ENCODE measurements around the gene PPP1R15A. TPM values are rescaled to one million over a fixed set of nuclear protein-coding genes. Genes with fewer than 3 reads are reported as not detected.
"Not testable (repeated sequence)": the region's sequence is repeated elsewhere in the genome, so short reads cannot be mapped to it uniquely, and the experiment has no call there.

The PPP1R15A gene
- polyA plus RNA-seq, 3 donors from 2014 or later = 41.7 to 149 (median 48.8) TPM

DNA sequence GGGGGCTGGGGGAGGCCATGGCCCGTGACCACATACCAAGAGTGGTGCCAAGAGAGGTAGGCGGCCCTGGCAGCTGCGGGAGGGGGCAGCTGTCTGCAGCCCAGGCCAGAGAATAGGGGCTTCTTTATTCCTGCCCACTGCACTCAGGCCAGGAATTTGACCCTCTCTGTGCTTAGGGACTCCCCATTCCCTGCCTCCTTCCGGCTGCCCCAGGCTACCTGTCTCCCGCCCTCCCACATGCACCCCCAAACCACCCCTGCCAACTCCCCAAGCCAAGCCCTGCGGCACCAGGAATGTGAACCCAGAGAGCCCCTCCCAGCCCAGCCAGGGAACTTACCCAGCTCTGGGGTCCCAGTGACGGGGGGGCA lies 4.5 kb upstream of the PPP1R15A start:
- Mint-ChIP-seq H3K27me3 (ENCODE audit: low read depth in 3 of 3) (peaks cover 9 to 17% (median 15%) of the 10 kb centered on the region in 3 donors), H3K27ac (peak overlapping the region in 1 of 6 donors; percentile 69), H3K36me3 (peaks cover 0 to 4% (median 0%) of the 10 kb centered on the region in 3 donors), H3K4me3 (no peak overlapping the region), H3K9me3 (no peaks in the 10 kb centered on the region), H3K4me1 (peaks cover 5 to 10% of the 10 kb centered on the region in 2 donors)
- no peak for DNase-seq

DNA sequence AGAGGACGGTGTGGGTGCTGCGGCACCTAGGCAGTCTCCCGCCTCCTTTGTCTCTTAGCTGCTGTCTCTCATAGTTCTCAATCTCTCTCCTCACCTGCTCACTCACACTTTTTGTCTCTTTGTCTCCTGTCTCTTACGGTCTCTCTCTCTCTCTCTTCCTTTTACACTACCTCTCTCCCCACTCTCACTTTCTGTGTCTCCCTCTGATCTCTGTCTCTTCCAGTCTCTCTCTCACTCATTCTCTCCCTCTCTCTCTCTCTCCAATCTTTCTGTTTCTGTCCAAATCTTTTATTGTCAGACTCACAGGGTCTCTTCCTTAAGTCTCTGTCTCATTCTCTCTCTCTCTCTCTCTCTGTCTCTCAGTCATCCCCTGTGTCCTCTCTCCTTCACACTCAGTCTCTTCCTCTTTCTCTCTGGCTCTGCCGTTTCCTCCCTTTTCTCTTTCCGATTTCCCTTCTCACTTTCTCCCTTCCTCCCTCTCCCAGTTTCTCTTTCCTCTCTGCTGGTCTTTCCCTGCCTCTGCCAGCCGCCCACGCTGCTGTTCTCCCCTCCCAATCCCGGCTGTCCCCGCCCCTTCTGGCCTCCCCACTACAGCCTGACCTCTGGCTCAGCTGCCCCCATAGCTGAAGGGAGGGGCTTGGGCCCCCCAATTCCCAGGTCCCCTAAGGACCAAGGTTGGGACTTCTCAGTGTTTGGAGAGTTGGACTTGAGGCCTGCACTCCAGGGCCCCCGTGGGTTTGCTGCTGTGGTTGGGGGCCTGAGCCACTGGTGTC lies 3.9 kb upstream of the PPP1R15A start, which contains the start of gene PLEKHA4:
PLEKHA4 (minus strand) TSS at position 504 of the 773 bp plus-strand sequence. CDS start 997 bp downstream, outside the sequence.
- Mint-ChIP-seq H3K9me3 (no peaks in the 10 kb centered on the region), H3K36me3 (peaks cover 4% of the 10 kb centered on the region in 3 donors), H3K4me3 (no peak within 1 kb of the TSS), H3K27ac (peak within 1 kb of the TSS in 4 of 6 donors; percentile 7 to 69 (median 39)), H3K27me3 (ENCODE audit: low read depth in 3 of 3) (peaks cover 15 to 23% (median 17%) of the 10 kb centered on the region in 3 donors), H3K4me1 (peaks cover 11 to 15% of the 10 kb centered on the region in 2 donors)
- DNase-seq = no peak

GRCh38 chr19:48870048-48870447 lies 2.2 kb upstream of the PPP1R15A start:
- Mint-ChIP-seq H3K27ac (peak overlapping the region in 3 of 6 donors; percentile 26 to 46 (median 44)), H3K9me3 (peaks cover 0 to 2% (median 0%) of the 10 kb centered on the region in 6 donors), H3K4me3 (peak overlapping the region in 1 of 5 donors; percentile 12), H3K4me1 (peaks cover 27 to 32% of the 10 kb centered on the region in 2 donors), H3K36me3 (peaks cover 10 to 14% (median 11%) of the 10 kb centered on the region in 3 donors), H3K27me3 (ENCODE audit: low read depth in 3 of 3) (peaks cover 24 to 40% (median 31%) of the 10 kb centered on the region in 3 donors)
- no peak for DNase-seq

- H3K4me1 Mint-ChIP-seq = peaks cover 40 to 44% of the 10 kb centered on the region in 2 donors
- H3K27me3 Mint-ChIP-seq (ENCODE audit: low read depth in 3 of 3) = peaks cover 28 to 51% (median 37%) of the 10 kb centered on the region in 3 donors
- H3K9me3 Mint-ChIP-seq = not testable (repeated sequence)
Observed at GRCh38 chr19:48871471-48872181, 595 bp upstream of the PPP1R15A start.

DNA sequence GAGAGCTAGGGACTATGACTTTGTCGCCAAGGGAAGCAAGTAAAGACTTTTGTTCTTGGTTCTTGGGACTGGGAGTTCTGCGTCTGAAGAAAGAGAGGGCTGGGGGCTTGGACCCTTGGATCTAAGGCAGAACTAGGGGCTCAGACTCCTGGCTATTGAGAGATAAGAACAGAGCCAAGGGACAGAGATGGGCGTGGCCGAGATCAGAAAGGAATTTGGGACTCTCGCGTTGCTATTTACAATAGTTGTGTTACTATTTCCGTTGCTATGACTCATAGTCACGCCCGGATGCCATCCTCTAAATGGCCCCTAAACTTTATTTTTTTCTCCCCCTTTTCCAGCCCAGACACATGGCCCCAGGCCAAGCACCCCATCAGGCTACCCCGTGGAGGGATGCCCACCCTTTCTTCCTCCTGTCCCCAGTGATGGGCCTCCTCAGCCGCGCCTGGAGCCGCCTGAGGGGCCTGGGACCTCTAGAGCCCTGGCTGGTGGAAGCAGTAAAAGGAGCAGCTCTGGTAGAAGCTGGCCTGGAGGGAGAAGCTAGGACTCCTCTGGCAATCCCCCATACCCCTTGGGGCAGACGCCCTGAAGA lies 759 bp downstream of the PPP1R15A start:
- peaks cover 0 to 2% (median 0%) of the 10 kb centered on the region in 6 donors for H3K9me3 Mint-ChIP-seq
- H3K27me3 Mint-ChIP-seq (ENCODE audit: low read depth in 3 of 3) = peaks cover 24 to 57% (median 46%) of the 10 kb centered on the region in 3 donors
- peaks cover 18 to 23% (median 21%) of the 10 kb centered on the region in 3 donors for H3K36me3 Mint-ChIP-seq
- peak overlapping the region; percentile 99 to 100 (median 99) for H3K27ac Mint-ChIP-seq
- peak; percentile 79 to 86 (median 86) for DNase-seq
- peaks cover 40 to 44% of the 10 kb centered on the region in 2 donors for H3K4me1 Mint-ChIP-seq
- H3K4me3 Mint-ChIP-seq = peak overlapping the region; percentile 99 to 100 (median 99)

More at GRCh38 chr19:48871471-48872181, 595 bp upstream of the PPP1R15A start:
- H3K36me3 Mint-ChIP-seq = peaks cover 18 to 19% (median 18%) of the 10 kb centered on the region in 3 donors
- not testable (repeated sequence) for DNase-seq
- H3K27ac Mint-ChIP-seq = peak overlapping the region; percentile 99 to 100 (median 99)
- H3K4me3 Mint-ChIP-seq = peak overlapping the region; percentile 99 to 100 (median 99)

- peak overlapping the region; percentile 99 to 100 (median 99) for H3K4me3 Mint-ChIP-seq
- peaks cover 21 to 64% (median 49%) of the 10 kb centered on the region in 3 donors for H3K27me3 Mint-ChIP-seq (ENCODE audit: low read depth in 3 of 3)
- peaks cover 18 to 25% (median 18%) of the 10 kb centered on the region in 3 donors for H3K36me3 Mint-ChIP-seq
- DNase-seq = peak in 2 of 3 donors; percentile 28 to 29
- H3K27ac Mint-ChIP-seq = peak overlapping the region; percentile 99 to 100 (median 99)
- H3K4me1 Mint-ChIP-seq = peaks cover 40 to 44% of the 10 kb centered on the region in 2 donors
- H3K9me3 Mint-ChIP-seq = peaks cover 0 to 2% (median 0%) of the 10 kb centered on the region in 6 donors
Observed at GRCh38 chr19:48873476-48874302, 1.5 kb downstream of the PPP1R15A start.

DNA sequence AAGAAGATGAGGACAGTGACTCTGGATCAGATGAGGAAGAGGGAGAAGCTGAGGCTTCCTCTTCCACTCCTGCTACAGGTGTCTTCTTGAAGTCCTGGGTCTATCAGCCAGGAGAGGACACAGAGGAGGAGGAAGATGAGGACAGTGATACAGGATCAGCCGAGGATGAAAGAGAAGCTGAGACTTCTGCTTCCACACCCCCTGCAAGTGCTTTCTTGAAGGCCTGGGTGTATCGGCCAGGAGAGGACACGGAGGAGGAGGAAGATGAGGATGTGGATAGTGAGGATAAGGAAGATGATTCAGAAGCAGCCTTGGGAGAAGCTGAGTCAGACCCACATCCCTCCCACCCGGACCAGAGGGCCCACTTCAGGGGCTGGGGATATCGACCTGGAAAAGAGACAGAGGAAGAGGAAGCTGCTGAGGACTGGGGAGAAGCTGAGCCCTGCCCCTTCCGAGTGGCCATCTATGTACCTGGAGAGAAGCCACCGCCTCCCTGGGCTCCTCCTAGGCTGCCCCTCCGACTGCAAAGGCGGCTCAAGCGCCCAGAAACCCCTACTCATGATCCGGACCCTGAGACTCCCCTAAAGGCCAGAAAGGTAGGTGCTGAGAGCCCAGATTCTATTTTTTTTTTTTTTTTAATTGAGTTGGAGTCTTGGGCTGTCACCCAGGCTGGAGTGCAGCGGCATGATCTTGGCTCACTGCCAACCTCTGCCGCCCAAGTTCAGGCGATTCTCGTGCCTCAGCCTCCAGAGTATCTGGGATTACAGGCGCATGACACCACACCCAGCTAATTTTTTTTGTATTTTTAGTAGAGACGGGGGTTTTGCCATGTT lies 2.3 kb downstream of the PPP1R15A start:
- Mint-ChIP-seq H3K9me3 (peaks cover 0 to 2% (median 0%) of the 10 kb centered on the region in 6 donors), H3K4me3 (peak overlapping the region; percentile 99 to 100 (median 99)), H3K27me3 (ENCODE audit: low read depth in 3 of 3) (peaks cover 21 to 65% (median 54%) of the 10 kb centered on the region in 3 donors), H3K4me1 (peaks cover 40 to 44% of the 10 kb centered on the region in 2 donors), H3K27ac (peak overlapping the region; percentile 99 to 100 (median 99)), H3K36me3 (peaks cover 18 to 25% (median 18%) of the 10 kb centered on the region in 3 donors)
- peak in 2 of 3 donors; percentile 33 to 34 for DNase-seq

DNA sequence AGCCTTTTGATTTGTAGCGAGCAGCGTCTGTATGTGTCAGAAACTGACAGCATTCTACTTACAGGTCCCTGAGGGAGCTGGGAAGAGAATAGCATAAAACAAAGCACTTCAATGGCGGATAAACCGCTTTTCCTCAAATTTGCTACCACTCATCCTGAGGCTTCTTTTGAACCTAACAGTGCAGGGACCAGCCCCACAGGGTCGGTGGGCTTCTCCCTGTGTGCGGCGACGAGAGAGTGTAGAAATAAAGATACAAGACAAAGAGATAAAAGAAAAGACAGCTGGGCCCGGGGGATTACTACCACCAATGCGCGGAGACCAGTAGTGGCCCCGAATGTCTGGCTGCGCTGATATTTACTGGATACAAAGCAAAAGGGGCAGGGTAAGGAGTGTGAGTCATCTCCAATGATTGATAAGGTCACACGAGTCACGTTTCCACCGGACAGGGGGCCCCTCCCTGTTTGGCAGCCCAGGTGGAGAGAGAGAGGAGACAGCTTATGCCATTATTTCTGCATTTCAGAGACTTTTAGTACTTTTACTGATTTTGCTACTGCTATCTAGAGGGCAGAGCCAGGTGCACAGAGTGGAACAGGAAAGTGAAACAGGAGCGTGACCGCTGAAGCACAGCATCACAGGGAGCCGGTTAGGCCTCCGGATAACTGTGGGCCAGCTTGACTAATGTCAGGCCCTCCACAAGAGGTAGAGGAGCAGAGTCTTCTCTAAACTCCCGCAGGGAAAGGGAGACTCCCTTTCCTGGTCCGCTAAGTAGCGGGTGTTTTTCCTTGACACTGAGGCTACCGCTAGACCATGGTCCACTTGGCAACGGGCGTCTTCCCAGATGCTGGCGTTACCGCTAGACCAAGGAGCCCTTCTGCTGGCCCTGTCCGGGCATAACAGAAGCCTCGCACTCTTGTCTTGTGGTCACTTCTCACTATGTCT lies 4.1 kb downstream of the PPP1R15A start:
- peaks cover 18 to 25% (median 18%) of the 10 kb centered on the region in 3 donors for H3K36me3 Mint-ChIP-seq

GRCh38 chr19:48877855-48878195 lies 5.6 kb downstream of the PPP1R15A start:
- Mint-ChIP-seq H3K27ac (peak overlapping the region in 3 of 6 donors; percentile 34 to 72 (median 64)), H3K4me1 (peaks cover 34% of the 10 kb centered on the region in 2 donors), H3K9me3 (peaks cover 0 to 2% (median 0%) of the 10 kb centered on the region in 6 donors), H3K36me3 (peaks cover 18 to 25% (median 18%) of the 10 kb centered on the region in 3 donors), H3K27me3 (ENCODE audit: low read depth in 3 of 3) (peaks cover 19 to 58% (median 45%) of the 10 kb centered on the region in 3 donors), H3K4me3 (no peak overlapping the region)
- peak in 2 of 3 donors; percentile 14 to 23 for DNase-seq

More for the DNA sequence above, 4.1 kb downstream of the PPP1R15A start:
- peak overlapping the region in 5 of 6 donors; percentile 72 to 99 (median 99) for H3K27ac Mint-ChIP-seq
- peak overlapping the region in 4 of 5 donors; percentile 11 to 53 (median 38) for H3K4me3 Mint-ChIP-seq
- peaks cover 40 to 44% of the 10 kb centered on the region in 2 donors for H3K4me1 Mint-ChIP-seq
- peaks cover 24 to 65% (median 52%) of the 10 kb centered on the region in 3 donors for H3K27me3 Mint-ChIP-seq (ENCODE audit: low read depth in 3 of 3)
- DNase-seq = peak; percentile 32 to 37 (median 35)
- H3K9me3 Mint-ChIP-seq = not testable (repeated sequence)

- Mint-ChIP-seq H3K36me3 (peaks cover 13 to 20% (median 17%) of the 10 kb centered on the region in 3 donors), H3K4me3 (no peak overlapping the region)
Observed at GRCh38 chr19:48878196-48879024, 6.2 kb downstream of the PPP1R15A start.

More at GRCh38 chr19:48878196-48879024, 6.2 kb downstream of the PPP1R15A start:
- Mint-ChIP-seq H3K27ac (peak overlapping the region in 5 of 6 donors; percentile 12 to 72 (median 40)), H3K9me3 (peaks cover 0 to 2% (median 0%) of the 10 kb centered on the region in 6 donors), H3K27me3 (ENCODE audit: low read depth in 3 of 3) (peaks cover 17 to 52% (median 39%) of the 10 kb centered on the region in 3 donors), H3K4me1 (peaks cover 28% of the 10 kb centered on the region in 2 donors)
- DNase-seq = peak in 2 of 3 donors; percentile 28 to 32

Measured in immature natural killer cell (primary cell).